IMR-90 (cell line): ENCODE data around the gene KDM4B. TPM values are rescaled to one million over a fixed set of nuclear protein-coding genes. Genes with fewer than 3 reads are reported as not detected.

Source experiments
- ATAC-seq: fragments of 200-7000 bp; cut with Tn5 transposase; 2 replicates; pipeline ENCODE4 v1.9.1; 2020; ENCODE audit warnings: low read depth, mild to moderate bottlenecking, moderate library complexity
- BruUV-seq: library from RNA; stranded (reverse); fragments of 400-500 nt; replicated peaks from 2 replicates; lab custom pipeline; 2021; lab: Mats Ljungman, UMichigan
- CTCF ChIA-PET: fragments of 300-600 bp; formaldehyde crosslinking; extraction: SDS; loops from one replicate; lab custom pipeline; 2021; ENCODE audit warnings: antibody characterized with exemption; lab: Yijun Ruan, JAX
- POLR2A ChIA-PET: fragments of 300-600 bp; sonication (Branson Sonifier 250); formaldehyde crosslinking; loops from one replicate; lab custom pipeline; 2022; ENCODE audit warnings: antibody characterized with exemption; ENCODE audit not compliant: unreplicated experiment; lab: Charles Lee
- DNase-seq: peaks from one replicate; pipeline ENCODE4 v3.0.0; 2013
- H2AFZ ChIP-seq: replicated peaks from 2 replicates; pipeline ENCODE3; 2013; ENCODE audit warnings: low read length, mild to moderate bottlenecking; ENCODE audit not compliant: poor library complexity
- H2AK5ac ChIP-seq: 2 replicates; pipeline ENCODE4 v1.6.1; 2013; ENCODE audit warnings: low read depth, low read length, inconsistent platforms
- H2AK9ac ChIP-seq: replicated peaks from 2 replicates; pipeline ENCODE3; 2013; ENCODE audit warnings: mild to moderate bottlenecking, low read depth, low read length, moderate library complexity; ENCODE audit not compliant: poor library complexity
- H2BK120ac ChIP-seq: 2 replicates; pipeline ENCODE4 v1.6.1; 2013; ENCODE audit warnings: low read depth, low read length, inconsistent platforms
- H2BK15ac ChIP-seq: 3 replicates; pipeline ENCODE4 v1.6.1; 2013; ENCODE audit warnings: low read depth, low read length, inconsistent platforms
- H2BK20ac ChIP-seq: 2 replicates; pipeline ENCODE4 v1.6.1; 2013; ENCODE audit warnings: low read depth, mild to moderate bottlenecking, inconsistent platforms, low read length, moderate library complexity
- H2BK5ac ChIP-seq: 2 replicates; pipeline ENCODE4 v1.6.1; 2013; ENCODE audit warnings: mild to moderate bottlenecking, low read depth, low read length, inconsistent platforms; ENCODE audit not compliant: poor library complexity, severe bottlenecking
- H3K14ac ChIP-seq: replicated peaks from 2 replicates; pipeline ENCODE4 v1.6.1; 2013; ENCODE audit warnings: low read depth, low read length, inconsistent platforms
- H3K18ac ChIP-seq: 2 replicates; pipeline ENCODE4 v1.6.1; 2013; ENCODE audit warnings: low read depth, low read length, control low read depth
- H3K23ac ChIP-seq: 2 replicates; pipeline ENCODE4 v1.6.1; 2013; ENCODE audit warnings: low read depth, low read length, inconsistent platforms
- H3K27ac ChIP-seq: 2 replicates; pipeline ENCODE4 v1.5.1; 2013; ENCODE audit warnings: mild to moderate bottlenecking, control low read depth, low read length; ENCODE audit not compliant: insufficient read depth
- H3K27me3 ChIP-seq: 2 replicates; pipeline ENCODE4 v1.6.1; 2013; ENCODE audit warnings: low read length; ENCODE audit not compliant: control insufficient read depth, insufficient read depth
- H3K36me3 ChIP-seq: 2 replicates; pipeline ENCODE4 v1.6.1; 2013; ENCODE audit warnings: low read length, mixed read lengths; ENCODE audit not compliant: control insufficient read depth, insufficient read depth
- H3K4ac ChIP-seq: 2 replicates; pipeline ENCODE4 v1.6.1; 2013; ENCODE audit warnings: low read depth, low read length, inconsistent platforms
- H3K4me1 ChIP-seq: 2 replicates; pipeline ENCODE4 v1.6.1; 2013; ENCODE audit warnings: low read length, mixed read lengths; ENCODE audit not compliant: control insufficient read depth, insufficient read depth
- H3K4me2 ChIP-seq: 2 replicates; pipeline ENCODE4 v1.6.1; 2013; ENCODE audit warnings: low read depth, mild to moderate bottlenecking, control low read depth, low read length, moderate library complexity
- H3K4me3 ChIP-seq: 2 replicates; pipeline ENCODE4 v1.5.1; 2013; ENCODE audit warnings: low read depth, mild to moderate bottlenecking, control low read depth, low read length, moderate library complexity; ENCODE audit not compliant: insufficient read depth
- H3K56ac ChIP-seq: 2 replicates; pipeline ENCODE4 v1.6.1; 2013; ENCODE audit warnings: low read length, inconsistent platforms; ENCODE audit not compliant: insufficient read depth; ENCODE audit errors: extremely low read depth
- H3K79me1 ChIP-seq, 2 experiments: 2 replicates each; pipeline ENCODE4 v1.6.1; 2013; ENCODE audit warnings: low read length in 2 of 2, inconsistent platforms in 1 of 2, low read depth in 1 of 2
- H3K9ac ChIP-seq: 2 replicates; pipeline ENCODE4 v1.6.1; 2013; ENCODE audit warnings: low read depth, low read length, control low read depth
- H3K9me1 ChIP-seq: 2 replicates; pipeline ENCODE4 v1.6.1; 2013; ENCODE audit warnings: low read length, inconsistent platforms; ENCODE audit not compliant: insufficient read depth
- H3K9me3 ChIP-seq: 2 replicates; pipeline ENCODE4 v1.6.1; 2013; ENCODE audit warnings: low read length; ENCODE audit not compliant: control insufficient read depth, insufficient read depth
- H4K20me1 ChIP-seq: 2 replicates; pipeline ENCODE4 v1.6.1; 2013; ENCODE audit warnings: low read length, inconsistent platforms; ENCODE audit not compliant: insufficient read depth
- H4K5ac ChIP-seq: 2 replicates; pipeline ENCODE4 v1.6.1; 2013; ENCODE audit warnings: mild to moderate bottlenecking, low read depth, low read length, control low read depth
- H4K8ac ChIP-seq, 2 experiments: 2 replicates each; pipeline ENCODE4 v1.6.1; 2013; ENCODE audit warnings: low read depth in 2 of 2, low read length in 2 of 2, control low read depth in 1 of 2, inconsistent platforms in 1 of 2
- H4K91ac ChIP-seq: 2 replicates; pipeline ENCODE4 v1.6.1; 2013; ENCODE audit warnings: low read depth, low read length, inconsistent platforms; ENCODE audit not compliant: insufficient read depth
- CTCF ChIP-seq: conservative IDR thresholded peaks from 2 replicates; pipeline ENCODE4 v1.5.1; 2012; ENCODE audit warnings: mild to moderate bottlenecking, low read depth, low read length, improper control_type of control experiment
- POLR2A ChIP-seq: IDR thresholded peaks from 2 replicates; pipeline ENCODE4 v1.6.1; 2012; ENCODE audit warnings: mild to moderate bottlenecking, low read depth, low read length
- WGBS, 2 experiments: methylation state at CpG; one replicate each; pipeline versions ENCODE4 v1.1.5 to v1.1.7; 2013; ENCODE audit warnings: missing lambda C conversion rate in 2 of 2; ENCODE audit not compliant: insufficient read length in 1 of 2; ENCODE audit errors: extremely low coverage in 2 of 2; 5-methylcytosine and 5-hydroxymethylcytosine counted together
- dilution Hi-C: fragments of 300-500 bp; cut with HindIII; formaldehyde crosslinking; loops from one replicate; pipeline ENCODE4 v1.14.3; 2018; ENCODE audit warnings: low sequenced_read_pairs; ENCODE audit not compliant: unreplicated experiment
- in situ Hi-C: fragments of 300-500 bp; cut with MboI; formaldehyde crosslinking; loops from 3 replicates; pipeline ENCODE4 v1.14.3; 2019; ENCODE audit warnings: low sequenced_read_pairs, inconsistent platforms, mixed read lengths
- intact Hi-C: fragments of 100-400 bp; cut with micrococcal nuclease; formaldehyde crosslinking; loops from 2 replicates; pipeline ENCODE4 v1.10.0; 2022
- polyA plus RNA-seq, 3 experiments: library from polyadenylated mRNA; depleted of rRNA; stranded (reverse); fragments of >200 nt; gene quantifications; 2 replicates each; pipeline ENCODE4 v1.2.3, GENCODE V29; 2012; ENCODE audit warnings: low replicate concordance in 1 of 3
- total RNA-seq: library from RNA; depleted of rRNA; stranded (reverse); fragments of >200 nt; gene quantifications from 2 replicates; pipeline ENCODE4 v1.2.3, GENCODE V29; 2012

The KDM4B gene
- total and polyA plus RNA-seq, 2 of the 4 experiments (the other 2 are of a cell fraction) = 5.0 to 17.9 TPM

- dilution Hi-C loops = no loop called here
- 0 out of 2 replicates have a peak overlapping the region, but pooled peaks have one; percentile 2 for H2AK5ac ChIP-seq
- no peak overlapping the region for H2BK5ac ChIP-seq
- no peak overlapping the region for H3K18ac ChIP-seq
- 60% methylated on average over 2 of the region's 4 CpGs; no CpG with 5 or more reads in 1 of the 2 experiments for WGBS, 2 experiments
- H3K27me3 ChIP-seq = no peaks in the 10 kb centered on the region
- no peak overlapping the region for H2BK120ac ChIP-seq
- H3K9me1 ChIP-seq = no peaks in the 10 kb centered on the region
- H4K8ac ChIP-seq = no peak overlapping the region
- H4K91ac ChIP-seq = no peak overlapping the region
- no peak overlapping the region for H2BK15ac ChIP-seq
- no peak overlapping the region for H3K27ac ChIP-seq
- no peak overlapping the region for H3K14ac ChIP-seq
- POLR2A ChIA-PET = no interaction called here
- H4K20me1 ChIP-seq = peaks cover 5% of the 10 kb centered on the region
- no peak overlapping the region for H3K56ac ChIP-seq
- no peak overlapping the region for H3K4me2 ChIP-seq
- ATAC-seq (no peak), DNase-seq (no peak)
- BruUV-seq = no TSS peak
- no peak overlapping the region for H2BK20ac ChIP-seq
- H2AK9ac ChIP-seq = no peak overlapping the region
- no peak overlapping the region for H3K9ac ChIP-seq
- no peak overlapping the region for H2AFZ ChIP-seq
- peaks cover 5% of the 10 kb centered on the region; the same call in 1 of the 2 replicates for H3K4me1 ChIP-seq
- H4K5ac ChIP-seq = no peak overlapping the region
- H3K36me3 ChIP-seq = no peaks in the 10 kb centered on the region
- no peak overlapping the region for H3K4me3 ChIP-seq
- intact Hi-C loops = loop anchor here (10.0 kb wide), 1 partner anchor 174 kb away; the partner anchor contains the start of gene PTPRS
- TF ChIP-seq CTCF = peak; percentile 33; the same call in 1 of the 2 replicates
- TF ChIP-seq POLR2A = no peak
- no peak overlapping the region for H3K23ac ChIP-seq
- H3K4ac ChIP-seq = no peak overlapping the region
- no peaks in the 10 kb centered on the region for H3K79me1 ChIP-seq
- H3K9me3 ChIP-seq = no peaks in the 10 kb centered on the region
- CTCF ChIA-PET = no interaction called here
- in situ Hi-C loops = no loop called here
Observed at GRCh38 chr19:5170329-5170745, 201.4 kb downstream of the KDM4B start.
